HCT116 (cell line): ENCODE results near the gene C4orf50. TPM values are rescaled to one million over a fixed set of nuclear protein-coding genes. Genes with fewer than 3 reads are reported as not detected.

Experiments
- ATAC-seq: fragments of 200-7000 bp; cut with Tn5 transposase; 2 replicates; pipeline ENCODE4 v1.9.1; 2020; ENCODE audit warnings: mild to moderate bottlenecking, moderate library complexity
- BruUV-seq: library from RNA; stranded (reverse); fragments of 400-500 nt; replicated peaks from 2 replicates; lab custom pipeline; 2021; lab: Mats Ljungman, UMichigan
- CTCF ChIA-PET: fragments of 300-600 bp; sonication (Branson Sonifier 250); formaldehyde crosslinking; loops from one replicate; lab custom pipeline; 2021; ENCODE audit warnings: antibody characterized with exemption; lab: Charles Lee
- POLR2A ChIA-PET: fragments of 300-600, 350-600 bp; sonication (Branson Sonifier 250); formaldehyde crosslinking; loops from one replicate; lab custom pipeline; 2021; ENCODE audit warnings: antibody characterized with exemption; lab: Charles Lee
- RAD21 ChIA-PET, 2 experiments: fragments of 300-600 bp; sonication (Branson Sonifier 250); formaldehyde crosslinking; loops; one replicate each; lab custom pipeline; 2023; ENCODE audit warnings: low total read pairs in 2 of 2; ENCODE audit not compliant: uncharacterized antibody in 2 of 2, unreplicated experiment in 2 of 2, low non-redundant PET in 1 of 2; lab: Charles Lee
- DNase-seq: peaks from one replicate; pipeline ENCODE4 v3.0.0-alpha.2; 2010; ENCODE audit warnings: low read depth, low spot score
- H2AFZ ChIP-seq: fragments of 200-600 bp; shearing (Covaris generic), sonication (generic); 2 replicates; pipeline ENCODE4 v1.6.1; 2017; ENCODE audit warnings: low read depth, mixed run types, mixed read lengths, antibody characterized with exemption, low read length; ENCODE audit not compliant: poor library complexity, severe bottlenecking
- H3K27ac ChIP-seq: 2 replicates; pipeline ENCODE4 v1.5.1; 2012; ENCODE audit warnings: low read depth, low read length
- H3K27me3 ChIP-seq: fragments of 200-600 bp; sonication (generic); 2 replicates; pipeline ENCODE4 v1.6.1; 2016; ENCODE audit warnings: mixed run types, low read length, mixed read lengths; ENCODE audit not compliant: insufficient read depth
- H3K36me3 ChIP-seq, 2 experiments: fragments of 200-500 bp in 1 of 2; fragments of 200-600 bp in 1 of 2; sonication (Bioruptor generic) in 1 of 2; sonication (generic) in 1 of 2; 2 replicates each; pipeline versions ENCODE4 v1.5.1 to v1.6.1; 2014 to 2016; ENCODE audit warnings: low read length in 2 of 2, inconsistent platforms in 1 of 2, mixed read lengths in 1 of 2, mixed run types in 1 of 2; ENCODE audit not compliant: insufficient read depth in 2 of 2, control insufficient read depth in 1 of 2
- H3K4me1 ChIP-seq, 2 experiments: fragments of 200-600 bp in 1 of 2; sonication (generic) in 1 of 2; 2 replicates each; pipeline versions ENCODE4 v1.5.1 to v1.6.1; 2012 to 2017; ENCODE audit warnings: low read length in 2 of 2, inconsistent platforms in 1 of 2, mild to moderate bottlenecking in 1 of 2, mixed read lengths in 1 of 2, mixed run types in 1 of 2, moderate library complexity in 1 of 2; ENCODE audit not compliant: insufficient read depth in 2 of 2, control insufficient read depth in 1 of 2
- H3K4me2 ChIP-seq: fragments of 200-600 bp; sonication (generic); 2 replicates; pipeline ENCODE4 v1.6.1; 2017; ENCODE audit warnings: mixed run types, low read length, mixed read lengths
- H3K4me3 ChIP-seq, 2 experiments: fragments of 200-600 bp in 1 of 2; sonication (generic) in 1 of 2; replicated peaks in 1 of 2; 2 replicates each; pipeline ENCODE4 v1.5.1; 2011 to 2016; ENCODE audit warnings: low read length in 2 of 2, control low read depth in 1 of 2, low read depth in 1 of 2, mild to moderate bottlenecking in 1 of 2, mixed read lengths in 1 of 2, mixed run types in 1 of 2
- H3K79me2 ChIP-seq: fragments of 200-600 bp; sonication (generic); 2 replicates; pipeline ENCODE4 v1.6.1; 2017; ENCODE audit warnings: mild to moderate bottlenecking, mixed run types, low read length, moderate library complexity, mixed read lengths; ENCODE audit not compliant: insufficient read depth
- H3K9ac ChIP-seq: fragments of 200-600 bp; sonication (generic); 2 replicates; pipeline ENCODE4 v1.6.1; 2016; ENCODE audit warnings: low read length, mixed read lengths
- H3K9me2 ChIP-seq: fragments of 200-600 bp; sonication (generic), shearing (Covaris generic); 2 replicates; pipeline ENCODE4 v1.6.1; 2017; ENCODE audit warnings: mixed run types, mild to moderate bottlenecking, moderate library complexity; ENCODE audit not compliant: insufficient read depth
- H3K9me3 ChIP-seq, 2 experiments: fragments of 200-500 bp in 1 of 2; fragments of 200-600 bp in 1 of 2; sonication (Bioruptor generic) in 1 of 2; sonication (generic) in 1 of 2; 2 replicates each; pipeline ENCODE4 v1.6.1; 2014 to 2017; ENCODE audit warnings: low read length in 2 of 2, mixed read lengths in 2 of 2, inconsistent platforms in 1 of 2, low read depth in 1 of 2, mild to moderate bottlenecking in 1 of 2, mixed run types in 1 of 2, moderate library complexity in 1 of 2; ENCODE audit not compliant: control insufficient read depth in 1 of 2, insufficient read depth in 1 of 2
- H4K20me1 ChIP-seq: fragments of 200-600 bp; sonication (generic), shearing (Covaris generic); 2 replicates; pipeline ENCODE4 v1.6.1; 2017; ENCODE audit warnings: mixed run types, mild to moderate bottlenecking, moderate library complexity; ENCODE audit not compliant: insufficient read depth
- CEBPB ChIP-seq: IDR thresholded peaks from 2 replicates; pipeline ENCODE4 v1.6.1; 2012; ENCODE audit warnings: low read depth
- EGR1 ChIP-seq: IDR thresholded peaks from 2 replicates; pipeline ENCODE4 v1.6.1; 2012; ENCODE audit warnings: low read depth
- ELF1 ChIP-seq: IDR thresholded peaks from 2 replicates; pipeline ENCODE4 v1.6.1; 2012; ENCODE audit warnings: low read depth, borderline replicate concordance
- EZH2 ChIP-seq: fragments of 200-600 bp; sonication (generic); IDR thresholded peaks from 2 replicates; pipeline ENCODE4 v1.6.1; 2017; ENCODE audit warnings: antibody characterized with exemption, mixed run types
- JUND ChIP-seq: IDR thresholded peaks from 2 replicates; pipeline ENCODE4 v1.6.1; 2012
- POLR2A ChIP-seq: IDR thresholded peaks from 2 replicates; pipeline ENCODE4 v1.7.0; 2011; ENCODE audit warnings: borderline replicate concordance; ENCODE audit not compliant: insufficient read depth, insufficient read length; ENCODE audit errors: extremely low read depth
- RAD21 ChIP-seq: IDR thresholded peaks from 2 replicates; pipeline ENCODE4 v1.6.1; 2012; ENCODE audit warnings: low read depth, mild to moderate bottlenecking
- SP1 ChIP-seq: IDR thresholded peaks from 2 replicates; pipeline ENCODE4 v1.6.1; 2012; ENCODE audit warnings: low read depth
- SRF ChIP-seq: IDR thresholded peaks from 2 replicates; pipeline ENCODE4 v1.6.1; 2012; ENCODE audit warnings: low read depth
- YY1 ChIP-seq: IDR thresholded peaks from 2 replicates; pipeline ENCODE4 v1.6.1; 2011; ENCODE audit warnings: low read length, low read depth, moderate library complexity, mild to moderate bottlenecking; ENCODE audit not compliant: insufficient replicate concordance; ENCODE audit errors: extremely low read depth
- ZFX ChIP-seq: fragments of 450-650 bp; IDR thresholded peaks from 2 replicates; pipeline ENCODE4 v1.6.1; 2017
- ZNF274 ChIP-seq: fragments of 200-500 bp; sonication (Bioruptor generic); IDR thresholded peaks from 2 replicates; pipeline ENCODE4 v1.6.1; 2014; ENCODE audit warnings: mild to moderate bottlenecking, low read depth, low read length, inconsistent platforms
- intact Hi-C: fragments of 100-400 bp; cut with micrococcal nuclease; formaldehyde crosslinking; loops from 2 replicates; pipeline ENCODE4 v1.10.0; 2022
- total RNA-seq: library from RNA; stranded (reverse); gene quantifications from one replicate; pipeline ENCODE4 v1.2.1, GENCODE V29; 2021; ENCODE audit not compliant: unreplicated experiment
- TF ChIP-seq, protein P1 (sequence below), 3 experiments: fragments of 200-600 bp in 1 of 3; sonication (generic) in 1 of 3; IDR thresholded peaks in 2 of 3; conservative IDR thresholded peaks in 1 of 3; 2 replicates each; pipeline ENCODE4 v1.5.1; 2012 to 2017; ENCODE audit warnings: low read depth in 2 of 3, low read length in 2 of 3, antibody characterized with exemption in 1 of 3, borderline replicate concordance in 1 of 3, control low read depth in 1 of 3, mild to moderate bottlenecking in 1 of 3, mixed read lengths in 1 of 3, mixed run types in 1 of 3, moderate library complexity in 1 of 3; ENCODE audit not compliant: insufficient read depth in 1 of 3
- TF ChIP-seq, protein P2 (sequence below): IDR thresholded peaks from 2 replicates; pipeline ENCODE4 v1.6.1; 2012
- TF ChIP-seq, protein P3 (sequence below): IDR thresholded peaks from 2 replicates; pipeline ENCODE4 v1.6.1; 2011; ENCODE audit warnings: mild to moderate bottlenecking, low read length, moderate library complexity; ENCODE audit not compliant: insufficient replicate concordance; ENCODE audit errors: extremely low read depth

Gene C4orf50
- total RNA-seq, 1 experiment from 2014 or later, result not detected

DNA sequence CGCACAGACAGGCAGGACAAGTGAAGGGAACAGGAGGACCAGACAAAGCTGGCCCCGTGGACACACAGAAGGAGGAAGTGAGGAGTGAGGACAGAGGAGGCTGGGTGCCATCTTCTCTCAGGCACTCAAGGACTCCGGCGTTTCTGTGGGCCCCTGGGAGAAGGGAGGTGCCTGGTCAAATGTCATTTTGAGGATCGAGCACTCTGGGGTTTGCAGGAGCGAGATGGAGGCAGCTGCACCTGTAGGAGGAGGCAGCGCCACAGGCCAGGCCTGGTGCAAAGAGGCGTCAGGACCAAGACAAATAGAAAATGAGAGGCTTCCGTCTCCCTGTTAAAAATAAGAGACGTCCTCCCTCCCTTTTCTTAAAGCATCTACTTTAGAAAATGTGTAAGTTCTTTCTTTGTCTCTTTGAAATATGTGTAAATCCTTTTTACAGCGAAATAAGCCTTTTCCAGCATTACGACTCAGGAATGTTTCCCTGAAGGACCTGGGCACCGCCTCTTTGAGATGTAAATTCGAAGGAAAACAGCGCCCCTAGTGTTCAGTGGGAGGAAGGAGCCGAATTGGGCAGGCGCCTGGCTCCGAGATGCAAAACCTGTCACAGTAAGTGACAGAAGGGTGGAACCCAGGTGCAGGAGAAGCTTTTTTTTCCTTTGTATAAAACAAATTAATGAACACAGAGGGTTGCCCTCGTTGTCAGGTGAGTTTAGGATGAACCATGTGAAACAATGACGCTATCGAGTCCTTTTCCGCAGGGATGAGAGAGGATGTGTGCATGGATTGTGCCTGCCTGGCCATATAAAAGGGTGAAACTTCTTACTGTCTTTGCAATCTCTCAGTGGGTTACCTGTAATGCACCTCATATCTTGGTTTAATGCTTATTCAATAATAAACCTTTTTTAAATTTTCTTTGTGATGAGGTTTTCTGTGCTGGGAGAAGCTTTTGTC is 1.4 kb upstream of the C4orf50 start:
- H3K36me3 ChIP-seq, result no peaks in the 10 kb centered on the region
- peak overlapping the region; percentile 84 for H2AFZ ChIP-seq
- ATAC-seq (peak; percentile 92), DNase-seq (peak; percentile 36)
- no peaks in the 10 kb centered on the region for H3K4me1 ChIP-seq
- no TSS peak for BruUV-seq
- ChIA-PET POLR2A (no interaction called here), RAD21 (no interaction called here), CTCF (interaction anchor here (0.6 to 2.0 kb wide), 8 partner anchors 8 to 105 kb away, joined by 3 to 10 read pairs (median 3); no protein-coding TSS in a partner anchor)
- H3K9me3 ChIP-seq, result no peaks in the 10 kb centered on the region
- no peak overlapping the region for H3K9ac ChIP-seq
- H3K4me2 ChIP-seq, result peak overlapping the region; percentile 14; the same call in 1 of the 2 replicates
- H4K20me1 ChIP-seq, result no peaks in the 10 kb centered on the region
- H3K79me2 ChIP-seq, result no peaks in the 10 kb centered on the region
- peak; percentile 49 for TF ChIP-seq RAD21
- TF ChIP-seq, protein P1, sequence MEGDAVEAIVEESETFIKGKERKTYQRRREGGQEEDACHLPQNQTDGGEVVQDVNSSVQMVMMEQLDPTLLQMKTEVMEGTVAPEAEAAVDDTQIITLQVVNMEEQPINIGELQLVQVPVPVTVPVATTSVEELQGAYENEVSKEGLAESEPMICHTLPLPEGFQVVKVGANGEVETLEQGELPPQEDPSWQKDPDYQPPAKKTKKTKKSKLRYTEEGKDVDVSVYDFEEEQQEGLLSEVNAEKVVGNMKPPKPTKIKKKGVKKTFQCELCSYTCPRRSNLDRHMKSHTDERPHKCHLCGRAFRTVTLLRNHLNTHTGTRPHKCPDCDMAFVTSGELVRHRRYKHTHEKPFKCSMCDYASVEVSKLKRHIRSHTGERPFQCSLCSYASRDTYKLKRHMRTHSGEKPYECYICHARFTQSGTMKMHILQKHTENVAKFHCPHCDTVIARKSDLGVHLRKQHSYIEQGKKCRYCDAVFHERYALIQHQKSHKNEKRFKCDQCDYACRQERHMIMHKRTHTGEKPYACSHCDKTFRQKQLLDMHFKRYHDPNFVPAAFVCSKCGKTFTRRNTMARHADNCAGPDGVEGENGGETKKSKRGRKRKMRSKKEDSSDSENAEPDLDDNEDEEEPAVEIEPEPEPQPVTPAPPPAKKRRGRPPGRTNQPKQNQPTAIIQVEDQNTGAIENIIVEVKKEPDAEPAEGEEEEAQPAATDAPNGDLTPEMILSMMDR (IDR thresholded peaks at IDR 0.05 in 2 of 3, conservative IDR thresholded peaks at IDR 0.05 in 1 of 3; ENCODE audit: borderline replicate concordance in 1 of 3, insufficient read depth in 1 of 3, low read depth in 2 of 3, low read length in 2 of 3), result peak; percentile 67 to 93 (median 89)
- TF ChIP-seq SP1, result no peak
- no peak for TF ChIP-seq ZNF274
- no peak for TF ChIP-seq SRF
- TF ChIP-seq ELF1, result no peak
- no peak for TF ChIP-seq EZH2
- TF ChIP-seq, protein P2, sequence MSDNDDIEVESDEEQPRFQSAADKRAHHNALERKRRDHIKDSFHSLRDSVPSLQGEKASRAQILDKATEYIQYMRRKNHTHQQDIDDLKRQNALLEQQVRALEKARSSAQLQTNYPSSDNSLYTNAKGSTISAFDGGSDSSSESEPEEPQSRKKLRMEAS, result no peak; the same call in 1 of the 2 replicates
- no peak for TF ChIP-seq CEBPB
- no peak for TF ChIP-seq POLR2A
- TF ChIP-seq ZFX, result no peak
- TF ChIP-seq, protein P3, sequence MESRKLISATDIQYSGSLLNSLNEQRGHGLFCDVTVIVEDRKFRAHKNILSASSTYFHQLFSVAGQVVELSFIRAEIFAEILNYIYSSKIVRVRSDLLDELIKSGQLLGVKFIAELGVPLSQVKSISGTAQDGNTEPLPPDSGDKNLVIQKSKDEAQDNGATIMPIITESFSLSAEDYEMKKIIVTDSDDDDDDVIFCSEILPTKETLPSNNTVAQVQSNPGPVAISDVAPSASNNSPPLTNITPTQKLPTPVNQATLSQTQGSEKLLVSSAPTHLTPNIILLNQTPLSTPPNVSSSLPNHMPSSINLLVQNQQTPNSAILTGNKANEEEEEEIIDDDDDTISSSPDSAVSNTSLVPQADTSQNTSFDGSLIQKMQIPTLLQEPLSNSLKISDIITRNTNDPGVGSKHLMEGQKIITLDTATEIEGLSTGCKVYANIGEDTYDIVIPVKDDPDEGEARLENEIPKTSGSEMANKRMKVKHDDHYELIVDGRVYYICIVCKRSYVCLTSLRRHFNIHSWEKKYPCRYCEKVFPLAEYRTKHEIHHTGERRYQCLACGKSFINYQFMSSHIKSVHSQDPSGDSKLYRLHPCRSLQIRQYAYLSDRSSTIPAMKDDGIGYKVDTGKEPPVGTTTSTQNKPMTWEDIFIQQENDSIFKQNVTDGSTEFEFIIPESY, result no peak
- TF ChIP-seq EGR1, result no peak
- TF ChIP-seq YY1, result no peak
- TF ChIP-seq JUND, result no peak
- no peaks in the 10 kb centered on the region for H3K9me2 ChIP-seq
- no peak overlapping the region for H3K27ac ChIP-seq
- intact Hi-C loops, result no loop called here
- no peaks in the 10 kb centered on the region for H3K27me3 ChIP-seq
- no peak overlapping the region for H3K4me3 ChIP-seq
